ENCODE data around the gene CYP1B1.

GRCh38 chr2:38120829-38121228 lies 44.9 kb upstream of the CYP1B1 start:
- TF ChIP-seq EZH2phosphoT487 (IDR thresholded peaks at IDR 0.05; ENCODE audit: low read length) (no peak), CTCF (IDR thresholded peaks at IDR 0.05; ENCODE audit: low read length) (no peak), EZH2 (optimal IDR thresholded peaks at IDR 0.05; ENCODE audit: low read depth, low read length) (no peak)
